NOMO-1 (cell line): ENCODE results near the gene PTDSS2.
"Not testable (repeated sequence)": the region's sequence is repeated elsewhere in the genome, so short reads cannot be mapped to it uniquely, and the experiment has no call there.

Experiments
- DNase-seq, 2 experiments: peaks; one replicate each; lab custom pipeline; 2025; ENCODE audit not compliant: unreplicated experiment in 2 of 2; lab: John Stamatoyannopoulos, UW

The PTDSS2 gene

DNA sequence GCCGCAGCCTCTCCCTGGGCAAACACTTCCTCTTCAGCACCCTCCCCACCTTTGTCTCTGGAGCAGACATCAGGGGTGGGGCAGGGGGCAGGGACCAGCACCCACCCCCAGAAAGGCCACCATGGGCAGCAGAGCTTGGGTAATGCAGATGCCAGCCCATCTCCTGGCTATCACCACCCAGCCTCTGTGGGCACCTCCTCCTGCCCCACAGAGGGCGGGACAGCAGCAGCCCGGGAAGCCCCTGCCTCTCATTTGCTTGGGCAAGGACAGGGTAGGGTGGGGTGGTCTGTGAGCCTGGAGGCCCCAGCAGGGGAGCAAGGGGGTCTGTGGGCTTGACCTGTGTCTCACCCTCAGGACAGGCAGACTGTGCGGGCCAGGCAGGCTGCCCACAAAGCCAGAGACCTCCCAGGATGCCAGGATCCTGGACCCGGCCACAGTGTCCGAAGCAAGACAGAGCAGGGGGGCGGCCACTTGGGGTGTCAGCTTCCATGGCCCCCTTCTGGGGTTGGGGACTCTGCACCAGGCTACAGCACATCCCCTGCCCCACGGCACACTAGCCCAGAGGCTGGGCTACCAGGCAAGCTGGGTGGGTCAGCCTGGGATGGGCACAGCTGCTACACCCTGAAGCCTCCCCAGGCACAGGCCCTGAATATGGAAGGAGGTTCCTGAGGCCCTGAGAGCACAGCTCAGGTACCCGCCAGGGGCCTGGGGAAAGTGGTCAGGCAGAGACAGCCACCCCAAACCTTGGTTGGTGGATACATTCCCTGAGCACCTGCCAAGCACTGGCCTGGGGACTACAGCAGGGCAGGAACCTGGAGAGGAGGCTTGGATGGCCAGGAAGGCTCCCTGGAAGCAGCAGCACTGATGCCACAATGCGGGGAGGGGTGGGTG, 52.5 kb downstream of the PTDSS2 start:
- DNase-seq = no peak

DNA sequence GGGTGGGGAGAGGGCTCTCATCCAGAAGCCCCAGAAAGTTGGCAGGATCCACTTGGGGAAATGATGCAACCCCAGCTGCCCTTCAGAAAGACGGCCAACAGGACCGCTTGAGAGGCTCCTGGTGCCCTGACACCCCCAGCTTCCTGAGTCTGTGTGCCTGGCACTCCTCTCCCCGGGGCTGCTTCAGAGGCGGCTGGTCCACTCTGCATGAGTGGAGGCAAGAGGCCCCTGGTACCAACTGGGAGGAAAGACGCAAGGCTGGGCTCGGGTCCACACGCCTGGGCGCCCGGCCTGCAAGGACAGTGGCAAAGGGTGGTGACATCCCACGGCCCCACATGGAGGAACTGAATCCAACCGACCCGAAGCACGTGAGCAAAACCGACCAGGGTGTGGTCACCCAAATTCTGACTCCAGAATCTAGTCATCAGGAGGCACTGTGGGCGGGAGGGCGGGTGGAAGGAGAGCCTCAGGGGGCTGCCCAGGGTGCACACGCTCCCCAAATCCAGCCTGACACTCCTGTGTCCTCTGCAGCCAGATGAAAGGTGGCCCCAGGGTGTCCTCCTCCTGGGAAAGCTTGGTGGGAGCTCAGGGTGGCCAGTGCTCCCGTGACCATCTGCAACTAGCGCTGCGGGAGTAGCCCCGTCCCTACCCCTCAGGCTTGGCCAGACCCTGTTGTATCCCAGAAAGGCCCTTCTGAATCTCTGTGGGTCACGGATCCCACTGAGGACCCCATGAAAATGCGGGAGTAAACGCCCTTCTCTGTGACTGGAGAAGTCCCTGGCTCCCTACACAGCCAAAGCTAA, 53.3 kb downstream of the PTDSS2 start:
- DNase-seq = peak; percentile 92 to 94

DNA sequence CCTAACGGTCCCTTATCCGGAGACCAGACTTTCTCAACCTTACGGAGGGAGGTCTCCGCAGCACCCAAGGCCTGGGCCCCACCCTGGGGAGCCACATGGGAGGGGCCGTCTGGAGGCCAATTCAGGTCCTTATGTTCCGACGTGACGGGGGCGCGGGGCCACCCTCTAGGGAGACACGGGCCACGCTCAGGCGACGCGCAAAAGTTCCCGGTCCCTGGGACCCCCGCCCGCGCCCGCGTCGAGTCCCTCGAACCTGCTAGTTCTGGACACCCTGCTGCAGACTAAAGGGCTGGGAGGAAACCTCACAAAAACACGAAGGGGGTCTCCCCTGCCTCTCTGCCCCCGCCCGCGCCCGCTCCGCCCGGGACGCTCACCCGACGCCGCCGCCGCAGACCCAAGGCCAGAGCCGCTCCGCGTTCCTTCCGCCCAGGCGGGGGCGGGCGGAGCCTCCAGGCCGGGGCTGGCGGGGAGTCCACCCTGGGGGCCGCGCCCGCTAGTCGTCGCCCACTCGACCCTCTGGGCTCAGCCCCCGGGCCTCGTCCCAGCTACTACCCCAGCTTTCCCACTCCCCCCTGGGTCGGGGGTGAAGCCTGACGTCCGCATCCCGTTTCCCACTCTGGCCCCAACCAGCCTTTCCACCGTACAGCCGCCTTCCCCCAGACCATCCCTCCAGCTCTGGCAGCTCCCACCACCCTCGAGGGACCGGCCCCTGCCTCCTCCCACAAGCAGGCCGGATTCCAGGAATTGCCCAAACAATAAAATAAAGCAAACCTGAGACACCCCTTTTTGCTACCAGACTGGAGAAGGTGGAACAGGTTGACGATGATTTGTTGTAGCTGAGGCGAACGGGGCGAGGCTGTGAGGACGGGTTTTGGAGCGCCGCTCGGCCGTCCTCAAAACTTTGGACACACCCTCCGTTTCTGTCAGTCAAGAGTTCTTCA, 54.2 kb downstream of the PTDSS2 start:
- peak; percentile 50 to 59 for DNase-seq

DNA sequence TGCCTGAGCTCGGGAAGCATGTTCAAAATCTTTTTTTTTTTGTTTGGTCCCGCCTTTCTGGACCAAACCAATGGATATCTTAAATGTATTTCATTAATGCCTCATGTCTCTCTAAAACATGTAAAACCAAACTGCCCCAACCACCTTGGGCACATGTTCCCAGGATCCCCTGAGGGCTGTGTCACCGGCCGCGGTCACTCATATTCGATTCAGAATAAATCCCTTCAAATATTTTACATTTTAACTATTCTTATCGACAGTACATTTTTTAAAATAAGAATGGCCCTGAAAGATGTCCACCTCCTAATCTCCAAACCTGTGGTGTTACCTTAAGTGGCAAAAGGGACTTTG, 54.9 kb downstream of the PTDSS2 start:
- no peak for DNase-seq

- DNase-seq = peak; percentile 89 to 95
These were observed 56.3 kb downstream of the PTDSS2 start for GRCh38 chr11:506238-506994.

- peak; percentile 81 to 94 for DNase-seq
These were observed 57.1 kb downstream of the PTDSS2 start, which contains the start of gene RNH1 for GRCh38 chr11:506995-507726. Gene RNH1 (minus strand): TSS chr11:507242. CDS start chr11:502162, 5,080 bp downstream.

DNA sequence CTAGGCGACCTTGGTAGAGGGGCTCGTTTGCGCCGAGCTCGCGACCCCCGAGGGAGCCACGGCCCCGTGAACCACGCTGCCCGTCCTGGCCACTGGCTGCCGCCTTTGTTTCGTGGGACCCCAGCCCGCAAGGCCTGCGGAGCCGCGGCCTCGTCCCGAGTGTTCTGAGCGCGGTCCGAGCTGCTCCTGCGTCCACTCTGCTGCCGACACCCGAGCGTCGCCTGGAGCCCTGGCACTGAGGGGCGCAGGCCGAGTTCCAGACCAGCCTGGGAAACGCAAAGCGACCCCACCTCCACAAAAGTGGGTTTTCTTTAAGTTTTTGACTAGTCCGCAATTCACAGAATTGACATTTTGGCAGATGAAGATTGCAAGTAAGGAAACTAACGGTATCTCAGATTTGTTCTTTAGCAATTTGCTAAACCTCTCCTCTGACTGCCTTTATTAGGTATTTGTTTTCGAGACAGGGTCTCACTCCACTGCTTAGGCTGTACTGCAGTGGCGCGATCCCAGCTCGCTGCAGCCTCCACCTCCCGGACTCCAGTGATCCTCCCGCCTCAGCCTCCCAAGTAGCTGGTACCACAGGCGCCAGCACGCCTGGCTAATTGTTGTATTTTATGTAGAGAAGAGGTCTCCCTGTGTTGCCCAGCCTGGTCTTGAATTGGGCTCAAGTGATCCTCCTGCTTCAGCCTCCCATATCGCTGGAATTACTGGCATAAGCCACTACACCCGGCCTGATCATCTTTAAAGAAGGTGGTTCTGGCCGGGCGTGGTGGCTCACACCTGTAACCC, 57.8 kb downstream of the PTDSS2 start:
- DNase-seq = no peak

GRCh38 chr11:508956-509355, 58.9 kb downstream of the PTDSS2 start:
- DNase-seq = no peak

DNA sequence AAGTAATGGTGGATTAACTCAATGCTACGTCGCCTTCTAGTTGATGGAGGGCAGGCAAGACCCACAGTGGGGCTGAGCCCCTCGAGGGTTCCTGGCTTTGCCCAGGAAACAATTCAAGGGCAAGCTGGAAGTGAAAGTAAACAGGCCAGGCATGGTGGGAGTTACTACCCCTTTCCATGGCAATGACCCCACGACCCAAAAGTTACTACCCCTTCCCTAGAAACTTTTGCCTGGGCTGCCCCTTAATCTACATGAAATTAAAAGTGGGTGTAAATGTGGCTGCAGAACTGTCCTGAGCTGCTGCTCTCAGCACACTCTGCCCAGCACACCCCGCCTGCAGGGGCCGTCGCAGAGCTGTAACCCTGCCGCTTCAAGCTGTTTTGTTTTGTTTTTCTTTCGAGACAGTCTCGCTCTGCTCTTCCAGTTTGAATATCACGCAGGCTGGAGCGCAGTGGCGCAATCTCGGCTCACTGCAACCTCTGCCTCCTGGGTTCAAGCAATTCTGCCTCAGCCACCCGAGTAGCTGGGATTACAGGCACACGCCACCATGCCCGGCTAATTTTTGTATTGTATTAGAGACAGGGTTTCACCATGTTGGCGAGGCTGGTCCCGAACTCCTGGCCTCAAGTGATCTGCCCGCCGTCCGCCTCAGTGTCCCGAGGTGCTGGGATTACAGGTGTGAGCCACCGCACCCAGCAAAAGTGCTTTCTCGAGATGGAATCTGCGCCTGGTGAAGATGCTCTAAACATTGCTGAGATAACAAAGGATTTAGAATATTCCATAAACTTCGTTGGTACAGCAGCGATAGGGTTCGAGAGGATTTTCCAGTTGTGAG, 62.9 kb downstream of the PTDSS2 start:
- DNase-seq = peak; percentile 30 to 32

- DNase-seq = peak in 1 of 2 experiments; percentile 35
These were observed 64.5 kb downstream of the PTDSS2 start for GRCh38 chr11:514606-515005.

- no peak for DNase-seq
These were observed 65.1 kb downstream of the PTDSS2 start for GRCh38 chr11:515131-515530.

DNA sequence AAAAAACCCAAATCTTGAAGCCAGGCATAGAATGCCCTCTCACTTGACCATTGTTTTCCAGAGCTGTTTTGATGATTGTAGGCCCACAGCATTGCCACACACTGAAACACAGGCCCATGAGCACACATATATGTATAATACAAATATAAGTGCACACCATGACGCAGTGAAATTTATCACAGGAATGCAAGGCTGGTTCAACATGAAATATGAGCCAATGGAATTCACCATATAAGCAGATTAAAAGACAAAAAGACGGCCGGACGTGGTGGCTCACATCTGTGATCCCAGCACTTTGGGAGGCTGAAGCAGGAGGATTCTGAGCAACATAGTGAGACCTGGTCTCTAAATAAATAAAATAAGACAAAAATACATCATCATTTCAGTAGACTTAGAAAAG, 66.3 kb downstream of the PTDSS2 start:
- DNase-seq = no peak

DNA sequence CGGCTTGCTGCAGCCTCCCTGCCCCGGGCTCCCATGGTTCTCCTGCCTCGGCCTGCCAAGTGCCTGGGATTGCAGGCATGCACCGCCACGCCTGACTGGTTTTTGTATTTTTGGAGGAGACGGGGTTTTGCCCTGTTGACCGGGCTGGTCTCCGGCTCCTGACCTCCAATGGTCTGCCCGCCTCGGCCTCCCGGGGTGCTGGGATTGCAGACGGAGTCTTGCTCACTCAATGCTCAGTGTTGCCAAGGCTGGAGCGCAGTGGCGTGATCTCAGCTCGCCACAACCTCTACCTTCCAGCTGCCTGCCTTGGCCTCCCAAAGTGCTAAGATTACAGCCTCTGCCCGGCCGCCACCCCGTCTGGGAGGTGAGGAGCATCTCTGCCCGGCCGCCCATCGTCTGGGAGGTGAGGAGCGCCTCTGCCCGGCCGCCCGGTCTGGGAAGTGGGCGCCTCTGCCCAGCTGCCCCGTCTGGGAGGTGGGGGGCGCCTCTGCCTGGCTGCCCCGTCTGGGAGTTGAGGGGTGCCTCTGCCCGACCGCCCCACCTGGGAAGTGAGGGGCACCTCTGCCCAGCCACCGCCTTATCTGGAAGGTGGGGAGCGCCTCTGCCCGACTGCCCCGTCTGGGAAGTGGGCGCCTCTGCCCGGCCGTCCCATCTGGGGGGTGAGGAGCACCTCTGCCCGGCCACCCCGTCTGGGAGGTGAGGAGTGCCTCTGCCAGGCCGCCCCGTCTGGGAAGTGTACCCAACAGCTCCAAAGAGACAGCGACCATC, 67.0 kb downstream of the PTDSS2 start:
- DNase-seq = not testable (repeated sequence)

DNA sequence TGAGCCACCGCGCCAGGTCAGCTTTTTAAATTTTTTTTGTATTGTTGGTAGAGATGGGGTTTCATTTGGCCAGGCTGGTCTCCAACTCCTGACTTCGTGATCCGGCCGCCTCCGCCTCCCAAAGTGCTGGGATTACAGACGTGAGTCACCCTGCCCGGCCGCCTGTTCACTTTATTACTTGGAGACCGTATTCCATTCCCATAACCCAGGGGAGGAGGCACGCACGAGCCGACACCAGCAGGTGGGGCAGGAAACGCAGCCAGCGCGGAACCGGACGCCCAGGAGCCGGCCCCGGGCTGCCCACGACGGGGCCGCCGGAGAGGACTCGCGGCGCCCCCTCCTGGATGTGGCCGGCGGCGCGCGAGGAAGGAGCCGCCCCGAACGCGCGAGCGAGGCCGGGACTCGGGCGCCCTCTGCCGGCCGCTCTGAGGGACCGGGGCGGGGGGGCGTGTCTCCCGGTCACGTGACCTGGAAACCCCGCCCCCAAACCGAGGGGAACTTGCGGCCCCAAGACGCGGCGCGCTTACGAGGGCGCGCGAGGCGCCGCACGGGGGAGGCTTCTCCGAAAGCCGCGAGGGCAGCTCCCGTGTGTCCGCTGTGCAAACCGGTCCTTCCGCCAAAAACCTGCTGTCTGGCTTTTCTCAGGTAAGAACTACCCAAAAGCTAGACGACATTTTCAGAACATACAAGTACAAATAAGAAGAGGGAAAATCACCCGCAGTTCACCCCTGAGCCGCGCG, 68.6 kb downstream of the PTDSS2 start:
- DNase-seq = no peak

GRCh38 chr11:520428-521176, 70.5 kb downstream of the PTDSS2 start:
- no peak for DNase-seq
